Germinal center (tissue), 1 donor: ENCODE results near the gene GTF2F2.

ENCODE experiments used
- DNase-seq: peaks from one replicate; pipeline ENCODE4 v3.0.0; 2012; ENCODE audit warnings: mixed read lengths, low spot score

The GTF2F2 gene

GRCh38 chr13:45119991-45120864, at the start of gene GTF2F2:
Gene GTF2F2, plus strand, starts transcription at chr13:45120510. Its CDS starts 146 bp downstream, at chr13:45120656.
- DNase-seq, result peak; percentile 91

GRCh38 chr13:45073809-45074208, 46.5 kb upstream of the GTF2F2 start:
- DNase-seq, result no peak

- no peak for DNase-seq
Observed at GRCh38 chr13:45074721-45075120, 45.6 kb upstream of the GTF2F2 start.

GRCh38 chr13:45078003-45078402, 42.3 kb upstream of the GTF2F2 start:
- no peak for DNase-seq

DNA sequence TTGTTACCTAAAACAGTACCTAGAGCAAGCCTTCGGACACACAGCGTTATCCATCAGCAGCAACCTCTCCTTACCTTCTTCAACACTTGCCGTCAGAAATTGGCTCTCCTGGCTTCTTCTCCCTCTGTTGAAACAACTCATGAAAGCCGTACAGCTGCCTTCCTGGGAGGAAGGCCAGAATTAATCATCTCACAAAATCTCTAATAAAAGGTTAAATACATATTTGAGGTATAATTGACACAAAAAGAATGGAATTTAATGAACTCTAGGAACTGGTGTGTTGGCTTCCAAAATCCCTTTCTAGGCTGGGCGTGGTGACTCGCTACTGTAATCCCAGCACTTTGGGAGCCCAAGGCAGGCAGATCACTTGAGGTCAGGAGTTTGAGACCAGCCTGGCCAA, 37.3 kb upstream of the GTF2F2 start:
- DNase-seq, result no peak

- DNase-seq, result no peak
Observed at GRCh38 chr13:45084515-45084914, 35.8 kb upstream of the GTF2F2 start.

DNA sequence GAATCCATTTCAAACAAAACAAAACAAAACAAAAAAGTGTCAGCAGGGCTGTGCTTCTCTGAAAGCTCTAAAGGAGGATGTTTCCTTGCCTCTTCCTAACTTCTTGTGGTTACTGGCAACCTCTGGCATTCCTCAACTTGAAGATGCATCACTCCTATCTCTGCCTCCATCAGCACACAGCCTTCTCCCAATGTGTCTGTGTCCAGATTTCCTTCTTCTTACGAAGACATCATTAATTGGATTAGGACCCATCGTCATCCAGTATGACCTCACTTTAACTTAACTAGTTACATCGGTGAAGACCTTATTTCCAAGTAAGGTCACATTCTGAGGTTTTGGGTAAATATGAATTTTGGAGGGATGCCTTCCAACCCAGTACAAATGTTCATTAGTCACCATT, 33.8 kb upstream of the GTF2F2 start:
- DNase-seq, result no peak

DNA sequence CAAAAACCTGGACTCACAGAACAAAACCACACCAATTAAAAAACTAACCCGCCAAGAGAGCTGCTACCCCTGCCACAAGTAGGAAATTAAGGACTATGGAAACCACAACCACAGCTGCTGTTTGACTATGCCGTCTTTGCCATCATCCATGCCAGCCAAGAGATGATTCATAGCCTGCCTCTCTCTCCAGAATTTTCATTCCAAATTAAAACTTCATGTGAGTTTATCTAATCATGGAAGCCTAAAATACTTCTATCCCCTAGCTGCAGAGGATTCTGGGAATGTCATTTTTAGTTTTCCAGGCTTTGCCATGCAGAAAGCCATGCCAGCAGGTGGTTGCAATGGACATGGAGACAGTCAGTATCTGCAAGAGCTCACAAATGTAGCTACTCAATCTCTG, 27.6 kb upstream of the GTF2F2 start:
- no peak for DNase-seq

DNA sequence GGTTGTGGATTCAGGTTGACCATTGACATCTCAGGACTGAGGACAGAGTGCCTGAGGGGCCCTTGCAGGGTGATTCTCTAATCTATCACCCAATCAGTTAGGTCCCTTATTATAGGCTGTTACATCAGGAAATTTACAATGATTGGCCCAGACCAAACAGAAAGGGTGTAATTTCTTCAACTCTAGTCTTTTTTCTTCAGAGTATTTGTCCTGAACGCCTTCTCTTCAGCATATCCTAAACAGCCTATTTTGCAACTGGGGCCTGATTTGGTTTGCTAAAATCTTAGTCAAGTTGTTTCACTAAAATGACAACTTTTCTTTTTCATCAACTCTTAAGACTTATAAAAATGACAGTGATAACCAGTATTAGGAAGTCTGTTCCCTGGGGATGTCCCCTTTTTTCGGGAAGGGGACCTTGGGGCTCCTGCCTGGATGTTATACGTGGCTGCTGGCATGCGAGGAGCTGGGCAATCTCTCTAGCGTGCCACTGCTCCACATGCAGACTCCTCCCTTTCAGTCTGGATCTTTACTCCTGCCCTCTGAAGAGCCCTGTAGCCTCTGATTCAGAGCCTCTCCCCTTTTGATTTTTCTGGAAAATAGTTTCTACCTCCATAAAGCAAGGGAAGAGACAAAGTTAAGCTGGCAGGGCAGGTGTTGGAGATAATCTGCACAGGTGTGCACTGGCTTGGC, 19.6 kb upstream of the GTF2F2 start:
- DNase-seq, result no peak

GRCh38 chr13:45101327-45102018, 18.8 kb upstream of the GTF2F2 start:
- DNase-seq, result no peak

GRCh38 chr13:45102136-45102507, 18.2 kb upstream of the GTF2F2 start:
- DNase-seq, result no peak

- DNase-seq, result no peak
Observed at GRCh38 chr13:45103449-45103848, 16.9 kb upstream of the GTF2F2 start.

GRCh38 chr13:45104261-45104660, 16.0 kb upstream of the GTF2F2 start:
- DNase-seq, result no peak

GRCh38 chr13:45105895-45106294, 14.4 kb upstream of the GTF2F2 start:
- DNase-seq, result no peak

DNA sequence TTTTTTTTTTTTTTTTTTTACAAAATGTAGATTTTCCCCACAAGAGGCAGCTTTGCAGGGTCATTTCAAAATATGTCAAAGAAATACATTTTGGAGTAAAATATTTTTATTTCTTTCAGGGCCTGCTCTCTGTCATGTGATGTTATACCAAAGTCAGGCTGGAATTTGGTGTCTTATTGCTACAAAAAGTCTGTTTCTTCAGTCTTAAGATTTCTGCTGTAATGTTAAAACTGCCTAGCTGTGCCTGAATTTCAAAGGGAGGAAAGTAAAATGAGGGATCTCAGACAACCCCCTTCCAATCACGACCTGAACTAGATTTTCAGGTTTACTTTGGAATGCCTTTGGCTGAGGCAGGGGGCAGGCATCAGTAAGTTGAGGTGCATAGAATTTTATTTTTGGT, 12.8 kb upstream of the GTF2F2 start:
- DNase-seq, result no peak

GRCh38 chr13:45108716-45109101, 11.6 kb upstream of the GTF2F2 start:
- peak; percentile 5 for DNase-seq

DNA sequence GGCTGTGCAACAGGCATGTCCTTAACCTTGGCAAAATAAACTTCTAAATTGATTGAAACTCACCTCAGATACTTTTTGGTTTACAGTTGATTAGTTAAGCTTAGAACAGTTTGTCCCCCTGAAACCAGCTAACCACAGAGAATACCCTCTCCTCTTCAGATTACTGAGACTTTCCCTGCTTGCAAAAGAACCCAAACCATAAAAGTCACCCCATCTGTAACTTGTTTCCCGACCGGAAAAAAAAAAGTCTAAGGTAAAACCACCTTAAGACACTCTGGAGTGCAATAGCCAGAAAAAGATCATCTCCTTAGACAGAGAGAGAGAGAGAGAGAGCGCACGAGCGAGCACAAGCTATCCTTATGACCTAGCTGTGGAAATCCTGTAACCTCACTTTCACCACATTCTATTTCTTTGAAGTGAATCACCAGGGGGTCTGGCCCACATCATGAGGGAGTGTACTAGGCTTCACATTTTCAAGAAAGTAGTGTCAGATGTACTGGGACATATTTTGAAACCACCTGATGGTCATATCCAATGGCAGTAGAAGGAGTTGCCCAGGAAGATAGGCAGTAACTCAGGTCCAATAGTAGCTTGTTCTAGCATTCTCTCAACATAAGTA, 11.1 kb upstream of the GTF2F2 start:
- DNase-seq, result no peak

DNA sequence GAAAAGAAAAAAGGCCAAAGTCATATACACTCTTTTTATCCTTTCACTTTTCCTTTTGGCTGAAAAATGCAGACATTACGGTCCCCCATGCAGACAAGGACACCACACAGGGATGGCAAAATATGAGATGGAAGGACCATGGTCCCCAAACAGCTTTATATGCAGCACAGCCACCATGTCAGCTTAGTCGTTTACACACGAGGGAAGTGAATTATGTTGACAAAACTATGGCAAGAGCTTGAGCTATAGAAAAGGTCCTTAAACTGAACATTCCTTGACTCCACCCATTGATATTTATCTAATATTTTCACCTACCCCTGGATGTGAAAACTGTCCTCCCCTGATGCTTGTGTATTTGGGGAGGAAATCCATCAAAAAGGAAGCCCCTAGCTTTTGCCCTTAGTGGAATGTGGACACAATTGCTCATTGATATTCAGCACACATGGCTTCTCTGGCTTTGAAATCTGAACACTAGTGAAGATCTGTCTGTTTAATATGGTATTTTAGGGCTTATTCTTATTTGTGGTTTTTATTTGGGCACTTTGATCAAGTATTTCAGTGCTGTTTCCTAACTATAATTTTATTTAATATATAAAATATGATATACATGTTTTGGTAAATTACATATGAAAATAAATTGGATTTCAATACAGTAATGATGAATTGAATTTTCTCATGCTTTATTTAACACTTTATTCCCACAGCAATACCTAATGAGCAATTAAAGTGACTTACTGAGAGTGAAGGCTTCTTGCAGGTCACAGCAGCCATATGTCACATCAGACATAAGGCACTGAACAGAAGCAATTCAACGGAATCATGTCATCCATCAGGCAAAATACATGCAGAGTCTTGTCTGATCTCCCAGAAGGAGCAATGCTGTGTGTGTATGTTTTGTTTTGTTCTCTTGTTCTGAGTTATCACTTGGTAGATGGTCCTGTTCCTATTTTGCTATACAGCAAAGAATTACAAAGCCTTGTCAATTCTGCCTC, 6.8 kb upstream of the GTF2F2 start:
- no peak for DNase-seq

- DNase-seq, result peak; percentile 19
Observed at GRCh38 chr13:45119469-45119990, 780 bp upstream of the GTF2F2 start.

GRCh38 chr13:45120967-45121831, 889 bp downstream of the GTF2F2 start:
- DNase-seq, result peak; percentile 16
